A549 (cell line): Measurements from ENCODE around the gene PPM1H. TPM values are rescaled to one million over a fixed set of nuclear protein-coding genes. Genes with fewer than 3 reads are reported as not detected.

Source experiments
- ATAC-seq, 2 experiments: fragments of 200-7000 bp in 1 of 2; fragments of >200 bp in 1 of 2; cut with Nextera tagmentation in 1 of 2; cut with Tn5 transposase in 1 of 2; 3 replicates each; pipeline versions ENCODE4 v1.8.0 to v1.9.1; 2018 to 2020; ENCODE audit warnings: mild to moderate bottlenecking in 1 of 2, moderate library complexity in 1 of 2
- CTCF ChIA-PET: fragments of 300-600 bp; sonication (Branson Sonifier 250); formaldehyde crosslinking; extraction: SDS; loops from one replicate; lab custom pipeline; 2021; ENCODE audit warnings: antibody characterized with exemption, inconsistent platforms; lab: Yijun Ruan, JAX
- POLR2A ChIA-PET: fragments of 350-600 bp; formaldehyde crosslinking; extraction: SDS; loops from one replicate; lab custom pipeline; 2021; ENCODE audit warnings: antibody characterized with exemption, inconsistent platforms; lab: Yijun Ruan, JAX
- DNase-seq, 2 experiments: peaks; one replicate each; pipeline versions ENCODE4 v3.0.0 to v3.0.0-alpha.2; 2011 to 2016; ENCODE audit warnings: low read depth in 1 of 2, low spot score in 1 of 2
- FAIRE-seq: peaks from 2 replicates; lab custom pipeline; 2011; peaks lifted over from hg19 to GRCh38; lab: Jason Lieb, UNC
- H3K27ac ChIP-seq, 2 experiments: fragments of >200 bp; sonication (Bioruptor Twin); formaldehyde crosslinking; 3 replicates each; pipeline ENCODE4 v1.5.1; 2016 to 2017
- H3K4me1 ChIP-seq: fragments of >200 bp; sonication (Bioruptor Twin); formaldehyde crosslinking; 3 replicates; pipeline ENCODE4 v1.6.1; 2016
- H3K4me2 ChIP-seq: fragments of >200 bp; sonication (Bioruptor Twin); formaldehyde crosslinking; 3 replicates; pipeline ENCODE4 v1.6.1; 2016
- H3K4me3 ChIP-seq: fragments of >200 bp; sonication (Bioruptor Twin); formaldehyde crosslinking; 3 replicates; pipeline ENCODE4 v1.5.1; 2016
- H3K9me3 ChIP-seq: fragments of >200 bp; sonication (Bioruptor Twin); formaldehyde crosslinking; 3 replicates; pipeline ENCODE4 v1.6.1; 2016
- ATOH8 ChIP-seq: fragments of 250-450 bp; sonication (Bioruptor Pico); IDR thresholded peaks from 2 replicates; pipeline ENCODE4 v1.5.0; 2020; ENCODE audit warnings: low read depth, mild to moderate bottlenecking, moderate library complexity
- BHLHE40 ChIP-seq: IDR thresholded peaks from 2 replicates; pipeline ENCODE4 v1.6.1; 2012; ENCODE audit warnings: low read depth, low read length, inconsistent platforms
- CBX2 ChIP-seq: fragments of 200-600 bp; sonication (generic); IDR thresholded peaks from 2 replicates; pipeline ENCODE4 v1.6.1; 2016; ENCODE audit warnings: low read depth, mild to moderate bottlenecking, borderline replicate concordance
- CBX8 ChIP-seq: fragments of 200-600 bp; sonication (generic); IDR thresholded peaks from 2 replicates; pipeline ENCODE4 v1.6.1; 2016
- CEBPB ChIP-seq, 2 experiments: fragments of >200 bp in 1 of 2; sonication (Bioruptor Twin) in 1 of 2; formaldehyde crosslinking in 1 of 2; IDR thresholded peaks; 2 replicates each; pipeline ENCODE4 v1.6.1; 2012 to 2016
- CHD2 ChIP-seq: fragments of 150-350 bp; IDR thresholded peaks from 2 replicates; pipeline ENCODE4 v1.6.1; 2014; ENCODE audit warnings: low read length; ENCODE audit not compliant: partially characterized antibody
- CHD4 ChIP-seq: fragments of 200-600 bp; sonication (generic); IDR thresholded peaks from 2 replicates; pipeline ENCODE4 v1.6.1; 2016; ENCODE audit warnings: antibody characterized with exemption, mild to moderate bottlenecking, borderline replicate concordance
- CTCF ChIP-seq: fragments of >200 bp; sonication (Bioruptor Twin); formaldehyde crosslinking; IDR thresholded peaks from 3 replicates; pipeline ENCODE4 v1.5.1; 2016
- EHF ChIP-seq: fragments of 250-450 bp; sonication (Bioruptor Pico); IDR thresholded peaks from 2 replicates; pipeline ENCODE4 v1.5.0; 2020; ENCODE audit warnings: mild to moderate bottlenecking
- EHMT2 ChIP-seq: fragments of 200-600 bp; sonication (generic); IDR thresholded peaks from 2 replicates; pipeline ENCODE4 v1.6.1; 2016; ENCODE audit warnings: antibody characterized with exemption, low read depth, mild to moderate bottlenecking, moderate library complexity
- ESRRA ChIP-seq: fragments of 150-350 bp; IDR thresholded peaks from 2 replicates; pipeline ENCODE4 v1.6.1; 2014; ENCODE audit warnings: mild to moderate bottlenecking, low read length, borderline replicate concordance
- FOSL2 ChIP-seq, 2 experiments: fragments of 450-650 bp in 1 of 2; fragments of >200 bp in 1 of 2; sonication (Bioruptor Twin) in 1 of 2; formaldehyde crosslinking; IDR thresholded peaks; 2 replicates each; pipeline versions ENCODE4 v1.5.0 to v1.6.1; 2016 to 2020; ENCODE audit warnings: mild to moderate bottlenecking in 1 of 2, moderate library complexity in 1 of 2
- FOXS1 ChIP-seq: fragments of 250-450 bp; sonication (Bioruptor Pico); IDR thresholded peaks from 2 replicates; pipeline ENCODE4 v1.5.0; 2020; ENCODE audit warnings: mild to moderate bottlenecking, moderate library complexity
- HDAC2 ChIP-seq: fragments of 200-600 bp; sonication (generic); IDR thresholded peaks from 2 replicates; pipeline ENCODE4 v1.6.1; 2016
- HOXB13 ChIP-seq: fragments of 250-450 bp; sonication (Bioruptor Pico); IDR thresholded peaks from 2 replicates; pipeline ENCODE4 v1.5.0; 2020; ENCODE audit warnings: low read depth, mild to moderate bottlenecking, moderate library complexity
- JUN ChIP-seq, 2 experiments: fragments of >200 bp; sonication (Bioruptor Twin); formaldehyde crosslinking; IDR thresholded peaks; 2 replicates in 1 of 2; 3 replicates in 1 of 2; pipeline ENCODE4 v1.6.1; 2016 to 2017
- JUNB ChIP-seq: fragments of >200 bp; sonication (Bioruptor Twin); formaldehyde crosslinking; IDR thresholded peaks from 2 replicates; pipeline ENCODE4 v1.6.1; 2016
- KDM1A ChIP-seq: fragments of 200-600 bp; sonication (generic); IDR thresholded peaks from 2 replicates; pipeline ENCODE4 v1.6.1; 2016; ENCODE audit warnings: low read depth, mild to moderate bottlenecking
- KDM5A ChIP-seq: fragments of 200-600 bp; sonication (generic); IDR thresholded peaks from 2 replicates; pipeline ENCODE4 v1.6.1; 2016; ENCODE audit warnings: antibody characterized with exemption, mild to moderate bottlenecking
- MAX ChIP-seq: IDR thresholded peaks from 2 replicates; pipeline ENCODE4 v1.6.1; 2012
- NFE2L2 ChIP-seq: fragments of 150-350 bp; conservative IDR thresholded peaks from 2 replicates; pipeline ENCODE4 v1.6.1; 2014; ENCODE audit warnings: low read length
- NPAS2 ChIP-seq: fragments of 250-450 bp; sonication (Bioruptor Pico); IDR thresholded peaks from 2 replicates; pipeline ENCODE4 v1.8.0; 2022; ENCODE audit warnings: mild to moderate bottlenecking, moderate library complexity, borderline replicate concordance
- PHF8 ChIP-seq: fragments of 200-600 bp; sonication (generic); IDR thresholded peaks from 2 replicates; pipeline ENCODE4 v1.6.1; 2016; ENCODE audit warnings: low read depth, mild to moderate bottlenecking, antibody characterized with exemption, moderate library complexity, borderline replicate concordance
- POLR2A ChIP-seq: IDR thresholded peaks from 2 replicates; pipeline ENCODE4 v1.6.1; 2012; ENCODE audit warnings: mild to moderate bottlenecking, low read length
- RFX5 ChIP-seq: fragments of 450-650 bp; IDR thresholded peaks from 2 replicates; pipeline ENCODE4 v1.7.1; 2014; ENCODE audit warnings: antibody characterized with exemption, mild to moderate bottlenecking, moderate library complexity
- SMC3 ChIP-seq: fragments of >200 bp; sonication (Bioruptor Twin); formaldehyde crosslinking; IDR thresholded peaks from 3 replicates; pipeline ENCODE4 v1.6.1; 2018; ENCODE audit warnings: inconsistent platforms
- SREBF2 ChIP-seq: fragments of 450-650 bp; IDR thresholded peaks from 2 replicates; pipeline ENCODE4 v1.6.1; 2014; ENCODE audit warnings: mild to moderate bottlenecking, moderate library complexity
- TFCP2L1 ChIP-seq: fragments of 250-450 bp; sonication (Bioruptor Pico); IDR thresholded peaks from 2 replicates; pipeline ENCODE4 v1.5.0; 2021; ENCODE audit warnings: mild to moderate bottlenecking
- ZNF302 ChIP-seq: fragments of 250-450 bp; sonication (Bioruptor Pico); IDR thresholded peaks from 2 replicates; pipeline ENCODE4 v1.9.0; 2021; ENCODE audit warnings: inconsistent platforms, mild to moderate bottlenecking, moderate library complexity
- WGBS: methylation state at CpG from one replicate; pipeline ENCODE4 v1.1.6; 2017; ENCODE audit errors: missing lambda C conversion rate; 5-methylcytosine and 5-hydroxymethylcytosine counted together
- polyA plus RNA-seq, 4 experiments: library from polyadenylated mRNA; depleted of rRNA in 3 of 4; stranded (reverse); fragments of >200 nt; fragmentation: RNase III in 1 of 4; extraction: RNeasy Plus Mini Kit Qiagen cat#74134 plus additional on column Dnase treatment in 1 of 4; gene quantifications; 2 replicates in 3 of 4; 3 replicates in 1 of 4; pipeline ENCODE4 v1.2.3, GENCODE V29; 2011 to 2017
- TF ChIP-seq, protein P1 (sequence below): fragments of 150-350 bp; IDR thresholded peaks from 2 replicates; pipeline ENCODE4 v1.6.1; 2014; ENCODE audit warnings: low read depth, mild to moderate bottlenecking, low read length

Gene PPM1H
- polyA plus RNA-seq, 2 of the 4 experiments (the other 2 are of a cell fraction) = 7.8 TPM

DNA sequence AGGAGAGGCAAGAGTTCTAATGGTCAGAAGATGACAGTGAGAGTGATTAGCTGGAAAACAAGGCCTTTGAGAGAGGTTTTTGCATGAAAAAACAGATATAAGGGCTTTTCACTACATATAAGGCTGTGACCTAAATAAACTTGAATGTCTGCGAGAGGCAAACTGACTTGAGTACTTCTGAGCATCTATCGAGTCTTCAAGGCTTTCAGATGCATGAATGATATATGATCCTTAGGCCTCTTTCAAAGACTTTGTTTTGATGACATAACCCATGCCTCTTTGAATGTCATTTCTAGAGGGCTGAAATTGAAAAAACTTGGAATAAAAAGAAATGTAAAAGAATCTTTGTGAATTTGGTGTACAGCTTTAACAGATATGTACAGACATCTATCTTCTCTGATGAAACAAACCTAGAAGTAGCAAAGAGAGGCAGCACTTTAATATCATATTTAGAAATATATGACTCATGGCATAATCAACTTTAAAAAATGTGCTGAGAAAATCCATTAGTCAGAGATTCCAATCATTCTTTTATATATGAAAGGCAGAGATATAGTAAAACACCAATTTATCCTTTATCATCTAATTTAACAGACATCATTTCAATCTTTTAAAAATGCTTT lies 72.6 kb downstream of the PPM1H start:
- Histone ChIP-seq H3K4me2 (peak overlapping the region; percentile 50), H3K4me3 (no peak overlapping the region), H3K27ac (peak overlapping the region; percentile 50 to 80; a peak in 5 of 6 replicates), H3K9me3 (no peaks in the 10 kb centered on the region), H3K4me1 (peaks cover 69% of the 10 kb centered on the region)
- FAIRE-seq = no peak
- no peak for TF ChIP-seq CTCF
- no peak for TF ChIP-seq KDM5A
- no peak for TF ChIP-seq CHD4
- TF ChIP-seq ESRRA = no peak
- TF ChIP-seq TFCP2L1 (CRISPR knock-in tag) = no peak
- TF ChIP-seq MAX = no peak
- no peak for TF ChIP-seq PHF8
- no peak for TF ChIP-seq ZNF302 (CRISPR knock-in tag)
- TF ChIP-seq EHF = no peak
- TF ChIP-seq SREBF2 = no peak
- TF ChIP-seq, protein P1, sequence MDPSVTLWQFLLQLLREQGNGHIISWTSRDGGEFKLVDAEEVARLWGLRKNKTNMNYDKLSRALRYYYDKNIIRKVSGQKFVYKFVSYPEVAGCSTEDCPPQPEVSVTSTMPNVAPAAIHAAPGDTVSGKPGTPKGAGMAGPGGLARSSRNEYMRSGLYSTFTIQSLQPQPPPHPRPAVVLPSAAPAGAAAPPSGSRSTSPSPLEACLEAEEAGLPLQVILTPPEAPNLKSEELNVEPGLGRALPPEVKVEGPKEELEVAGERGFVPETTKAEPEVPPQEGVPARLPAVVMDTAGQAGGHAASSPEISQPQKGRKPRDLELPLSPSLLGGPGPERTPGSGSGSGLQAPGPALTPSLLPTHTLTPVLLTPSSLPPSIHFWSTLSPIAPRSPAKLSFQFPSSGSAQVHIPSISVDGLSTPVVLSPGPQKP = no peak
- TF ChIP-seq FOXS1 (CRISPR knock-in tag) = no peak
- peak; percentile 71; the same call in 1 of the 2 replicates for TF ChIP-seq FOSL2 (IDR thresholded peaks at IDR 0.05)
- peak; percentile 92 for TF ChIP-seq FOSL2 (CRISPR knock-in tag; IDR thresholded peaks at IDR 0.05)
- TF ChIP-seq BHLHE40 = no peak
- TF ChIP-seq JUNB = peak; percentile 63
- TF ChIP-seq CHD2 = no peak
- no peak for TF ChIP-seq CBX8
- TF ChIP-seq HOXB13 (CRISPR knock-in tag) = no peak
- peak in 1 of 2 experiments; percentile 29; a peak in 1 of 4 replicates for TF ChIP-seq CEBPB (IDR thresholded peaks at IDR 0.05)
- TF ChIP-seq ATOH8 (CRISPR knock-in tag) = no peak
- DNase-seq = no peak
- CTCF ChIA-PET = interaction anchor here (0.7 to 1.2 kb wide), 2 partner anchors 36 to 50 kb away, joined by 3 read pairs; no protein-coding TSS in a partner anchor
- POLR2A ChIA-PET = interaction anchor here (1.0 kb wide), 1 partner anchor 14 kb away, joined by 3 read pairs; no protein-coding TSS in a partner anchor
- 55% methylated on average over 2 of the region's 2 CpGs for WGBS
- no peak for ATAC-seq

GRCh38 chr12:62861586-62861985 lies 73.4 kb downstream of the PPM1H start:
- ATAC-seq (no peak), FAIRE-seq (no peak), DNase-seq (no peak)
- TF ChIP-seq KDM5A (no peak), RFX5 (no peak), HDAC2 (no peak), NPAS2 (CRISPR knock-in tag) (no peak), FOSL2 (IDR thresholded peaks at IDR 0.05) (no peak), FOSL2 (CRISPR knock-in tag; IDR thresholded peaks at IDR 0.05) (no peak), CBX8 (no peak), JUN (IDR thresholded peaks at IDR 0.05) (no peak), SMC3 (no peak), POLR2A (no peak), EHMT2 (no peak), KDM1A (no peak), ESRRA (no peak), CBX2 (no peak), HOXB13 (CRISPR knock-in tag) (no peak), ZNF302 (CRISPR knock-in tag) (no peak), NFE2L2 (no peak), CHD4 (no peak)
- TF ChIP-seq, protein P1 = no peak
- H3K9me3 ChIP-seq = no peaks in the 10 kb centered on the region
- ChIA-PET CTCF (interaction anchor here (1.0 kb wide), 1 partner anchor 8 kb away, joined by 3 read pairs; no protein-coding TSS in a partner anchor), POLR2A (interaction anchor here (1.0 kb wide), 1 partner anchor 13 kb away, joined by 3 read pairs; no protein-coding TSS in a partner anchor)
- peaks cover 61% of the 10 kb centered on the region for H3K4me1 ChIP-seq
- WGBS = 92% methylated on average over 4 of the region's 4 CpGs
- peak overlapping the region; percentile 45 to 80; a peak in 4 of 6 replicates for H3K27ac ChIP-seq
- H3K4me3 ChIP-seq = no peak overlapping the region
- peak overlapping the region; percentile 50 for H3K4me2 ChIP-seq
